ENCODE measurements around the gene DGKG. TPM values are rescaled to one million over a fixed set of nuclear protein-coding genes. Genes with fewer than 3 reads are reported as not detected.

DGKG gene
- total RNA-seq, 3 donors from 2014 or later: 0.80 to 6.7 (median 0.96) TPM

DNA sequence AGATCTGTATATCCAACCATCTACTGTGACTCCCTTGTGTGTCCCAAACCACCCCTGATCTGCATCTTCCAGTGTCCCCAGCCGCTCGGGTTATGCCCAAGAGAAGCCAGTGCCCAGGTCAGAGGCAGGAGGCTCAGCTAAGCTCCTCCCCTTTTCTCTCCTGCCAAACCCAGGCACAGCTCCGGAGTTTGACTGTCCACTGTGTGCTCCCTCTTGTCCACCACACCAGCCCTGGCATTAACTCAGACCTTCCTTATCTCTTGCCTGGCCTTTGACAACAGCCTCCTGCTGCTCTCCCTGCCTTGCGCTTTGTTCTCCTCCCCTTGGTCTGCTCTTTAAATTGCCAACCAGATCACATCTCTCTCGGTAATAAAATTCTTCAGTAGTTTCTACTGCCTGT lies 39.3 kb downstream of the DGKG start:
- Histone ChIP-seq H3K4me3 (no peak overlapping the region), H3K4me1 (ENCODE audit: low read depth) (no peaks in the 10 kb centered on the region), H3K36me3 (ENCODE audit: low read depth) (no peaks in the 10 kb centered on the region), H3K9me3 (no peaks in the 10 kb centered on the region)
- intact Hi-C loops (cut with DNase I, micrococcal nuclease): no loop called here
- TF ChIP-seq, protein P1, sequence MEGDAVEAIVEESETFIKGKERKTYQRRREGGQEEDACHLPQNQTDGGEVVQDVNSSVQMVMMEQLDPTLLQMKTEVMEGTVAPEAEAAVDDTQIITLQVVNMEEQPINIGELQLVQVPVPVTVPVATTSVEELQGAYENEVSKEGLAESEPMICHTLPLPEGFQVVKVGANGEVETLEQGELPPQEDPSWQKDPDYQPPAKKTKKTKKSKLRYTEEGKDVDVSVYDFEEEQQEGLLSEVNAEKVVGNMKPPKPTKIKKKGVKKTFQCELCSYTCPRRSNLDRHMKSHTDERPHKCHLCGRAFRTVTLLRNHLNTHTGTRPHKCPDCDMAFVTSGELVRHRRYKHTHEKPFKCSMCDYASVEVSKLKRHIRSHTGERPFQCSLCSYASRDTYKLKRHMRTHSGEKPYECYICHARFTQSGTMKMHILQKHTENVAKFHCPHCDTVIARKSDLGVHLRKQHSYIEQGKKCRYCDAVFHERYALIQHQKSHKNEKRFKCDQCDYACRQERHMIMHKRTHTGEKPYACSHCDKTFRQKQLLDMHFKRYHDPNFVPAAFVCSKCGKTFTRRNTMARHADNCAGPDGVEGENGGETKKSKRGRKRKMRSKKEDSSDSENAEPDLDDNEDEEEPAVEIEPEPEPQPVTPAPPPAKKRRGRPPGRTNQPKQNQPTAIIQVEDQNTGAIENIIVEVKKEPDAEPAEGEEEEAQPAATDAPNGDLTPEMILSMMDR (IDR thresholded peaks at IDR 0.05): no peak
- no peak for DNase-seq
- no peak for ATAC-seq

DNA sequence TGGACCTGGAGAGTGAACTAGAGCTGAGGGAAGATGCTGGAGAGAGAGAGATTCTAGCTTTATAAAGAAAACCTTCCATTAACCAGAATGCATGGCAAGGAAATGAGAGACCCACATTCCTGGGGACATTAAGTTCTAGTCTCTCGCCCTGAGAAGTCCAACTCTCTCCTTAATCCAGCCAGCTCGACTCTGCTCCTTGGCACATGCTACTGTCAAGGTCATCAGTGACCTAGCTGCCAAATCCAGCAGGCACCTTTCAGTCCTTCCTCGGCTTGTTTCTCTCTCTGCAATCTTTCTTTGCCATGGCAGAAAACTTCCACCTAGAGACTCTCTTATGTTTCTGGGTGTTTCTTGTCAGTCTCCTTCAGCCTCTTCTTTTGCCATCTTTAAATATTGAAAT lies 40.3 kb downstream of the DGKG start:
- ATAC-seq (no peak), DNase-seq (no peak)
- Histone ChIP-seq H3K36me3 (ENCODE audit: low read depth) (no peaks in the 10 kb centered on the region), H3K4me1 (ENCODE audit: low read depth) (no peaks in the 10 kb centered on the region), H3K4me3 (no peak overlapping the region), H3K9me3 (no peaks in the 10 kb centered on the region)
- TF ChIP-seq, protein P1 (IDR thresholded peaks at IDR 0.05): no peak
- intact Hi-C loops (cut with DNase I, micrococcal nuclease): no loop called here

DNA sequence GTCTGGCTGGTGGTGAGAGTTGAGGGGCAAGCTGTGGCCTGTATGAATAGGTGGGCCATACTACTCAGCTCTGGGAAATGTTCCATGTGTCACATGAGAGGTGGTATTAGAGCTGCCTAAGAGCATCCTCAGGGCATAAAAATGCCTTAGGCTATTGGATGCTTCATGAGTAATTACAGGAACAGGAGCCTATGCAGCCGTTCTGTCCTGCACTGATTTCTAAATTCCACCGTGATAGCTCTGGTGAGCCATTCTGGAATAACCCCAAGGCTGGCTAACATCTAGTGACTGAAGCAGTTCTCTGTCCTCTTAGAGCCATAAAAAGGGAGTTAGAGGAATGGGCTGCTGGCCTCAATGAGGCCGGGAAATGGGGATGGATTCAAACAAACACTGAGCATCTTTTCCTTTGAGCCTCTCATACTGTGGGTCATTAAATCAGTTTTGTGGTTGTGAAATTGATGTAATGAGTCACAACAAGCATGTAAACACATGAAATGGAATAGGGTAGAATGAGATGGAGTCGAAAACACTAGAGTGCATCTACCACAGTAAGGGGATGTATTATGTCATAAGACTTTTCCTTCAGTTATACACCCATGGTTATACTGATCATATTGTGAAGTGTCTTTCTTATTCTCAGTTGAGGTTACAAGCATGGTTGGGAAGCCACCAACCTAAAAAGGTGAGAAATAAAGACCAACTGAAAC lies 41.0 kb downstream of the DGKG start:
- intact Hi-C loops (cut with DNase I, micrococcal nuclease): no loop called here
- DNase-seq (no peak), ATAC-seq (no peak)
- H3K4me3 ChIP-seq: no peak overlapping the region
- TF ChIP-seq, protein P1 (IDR thresholded peaks at IDR 0.05): no peak
- no peaks in the 10 kb centered on the region for H3K4me1 ChIP-seq (ENCODE audit: low read depth)
- H3K36me3 ChIP-seq (ENCODE audit: low read depth): no peaks in the 10 kb centered on the region
- H3K9me3 ChIP-seq: no peaks in the 10 kb centered on the region

DNA sequence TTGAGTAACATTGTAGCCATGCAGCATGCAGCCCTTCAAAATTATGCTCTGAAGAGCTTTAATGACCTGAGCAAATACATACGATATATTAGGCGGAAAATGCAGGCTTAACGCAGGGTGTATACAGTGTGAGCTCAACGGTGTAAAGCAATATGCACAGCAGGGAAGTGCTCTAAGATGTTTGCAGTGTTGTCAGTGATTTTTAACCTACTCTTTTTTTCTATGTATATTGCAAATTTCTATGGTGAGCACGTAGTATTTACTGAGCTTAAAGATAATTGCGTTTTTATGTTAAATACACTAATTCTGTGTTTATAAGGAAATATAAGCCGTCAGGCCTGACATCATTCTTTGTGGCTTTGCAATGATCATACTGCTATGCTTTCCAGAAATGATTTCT lies 42.1 kb downstream of the DGKG start:
- no peaks in the 10 kb centered on the region for H3K9me3 ChIP-seq

DNA sequence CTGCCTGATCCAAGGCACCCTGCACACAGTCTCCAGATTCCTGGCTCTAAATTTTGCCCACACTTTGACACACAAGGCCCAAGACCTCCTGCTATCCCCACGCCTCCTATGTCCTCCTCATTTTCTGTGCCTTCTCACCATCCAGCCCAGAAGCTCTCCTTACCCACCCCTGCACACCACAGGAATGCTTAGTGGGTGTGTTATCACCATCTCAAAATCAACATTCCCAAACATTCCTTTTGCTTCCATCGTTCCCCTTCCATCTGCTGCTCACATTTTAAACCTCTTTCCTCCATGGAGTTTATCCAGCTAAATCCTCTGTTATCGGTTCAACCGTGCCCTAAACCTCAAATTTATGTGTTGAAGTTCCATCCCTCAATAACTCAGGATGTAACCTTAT lies 43.9 kb downstream of the DGKG start:
- Histone ChIP-seq H3K4me3 (no peak overlapping the region), H3K9me3 (no peaks in the 10 kb centered on the region), H3K36me3 (ENCODE audit: low read depth) (no peaks in the 10 kb centered on the region), H3K4me1 (ENCODE audit: low read depth) (no peaks in the 10 kb centered on the region)
- TF ChIP-seq, protein P1 (IDR thresholded peaks at IDR 0.05): no peak
- ATAC-seq (no peak), DNase-seq (no peak)
- intact Hi-C loops (cut with DNase I, micrococcal nuclease): no loop called here

More for the DNA sequence above, 42.1 kb downstream of the DGKG start:
- intact Hi-C loops (cut with DNase I, micrococcal nuclease): no loop called here
- ATAC-seq: no peak
- H3K36me3 ChIP-seq (ENCODE audit: low read depth): no peaks in the 10 kb centered on the region
- TF ChIP-seq, protein P1 (IDR thresholded peaks at IDR 0.05): no peak
- no peak for DNase-seq
- no peaks in the 10 kb centered on the region for H3K4me1 ChIP-seq (ENCODE audit: low read depth)
- no peak overlapping the region for H3K4me3 ChIP-seq

DNA sequence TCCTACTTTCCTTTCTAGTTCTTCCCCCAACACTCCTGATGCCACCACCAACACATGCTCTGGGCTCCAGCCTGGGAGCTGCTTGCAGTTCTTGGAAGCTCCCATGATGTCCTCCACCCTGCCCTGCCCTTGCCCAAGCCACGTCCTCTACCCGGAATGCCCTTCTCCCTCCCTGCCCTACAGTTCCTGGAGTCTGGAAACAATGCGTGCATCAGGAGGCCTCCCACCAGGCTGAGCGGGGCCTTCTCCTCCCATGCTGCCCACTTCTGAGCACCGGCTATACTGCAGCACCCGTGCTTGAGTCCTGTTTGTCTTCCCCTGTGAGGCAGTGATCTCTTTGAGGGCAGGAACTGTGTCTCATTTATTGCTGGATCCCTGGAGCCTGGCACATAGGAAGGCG lies 44.6 kb downstream of the DGKG start:
- H3K4me1 ChIP-seq (ENCODE audit: low read depth): no peaks in the 10 kb centered on the region

More for the DNA sequence above, 44.6 kb downstream of the DGKG start:
- Histone ChIP-seq H3K36me3 (ENCODE audit: low read depth) (no peaks in the 10 kb centered on the region), H3K9me3 (no peaks in the 10 kb centered on the region), H3K4me3 (no peak overlapping the region)
- DNase-seq (no peak), ATAC-seq (no peak)
- TF ChIP-seq, protein P1 (IDR thresholded peaks at IDR 0.05): no peak
- intact Hi-C loops (cut with DNase I, micrococcal nuclease): no loop called here
